ENCODE data around the gene TANK.

GRCh38 chr2:161112908-161113307 lies 47.3 kb upstream of the TANK start:
- TF ChIP-seq, protein P1, sequence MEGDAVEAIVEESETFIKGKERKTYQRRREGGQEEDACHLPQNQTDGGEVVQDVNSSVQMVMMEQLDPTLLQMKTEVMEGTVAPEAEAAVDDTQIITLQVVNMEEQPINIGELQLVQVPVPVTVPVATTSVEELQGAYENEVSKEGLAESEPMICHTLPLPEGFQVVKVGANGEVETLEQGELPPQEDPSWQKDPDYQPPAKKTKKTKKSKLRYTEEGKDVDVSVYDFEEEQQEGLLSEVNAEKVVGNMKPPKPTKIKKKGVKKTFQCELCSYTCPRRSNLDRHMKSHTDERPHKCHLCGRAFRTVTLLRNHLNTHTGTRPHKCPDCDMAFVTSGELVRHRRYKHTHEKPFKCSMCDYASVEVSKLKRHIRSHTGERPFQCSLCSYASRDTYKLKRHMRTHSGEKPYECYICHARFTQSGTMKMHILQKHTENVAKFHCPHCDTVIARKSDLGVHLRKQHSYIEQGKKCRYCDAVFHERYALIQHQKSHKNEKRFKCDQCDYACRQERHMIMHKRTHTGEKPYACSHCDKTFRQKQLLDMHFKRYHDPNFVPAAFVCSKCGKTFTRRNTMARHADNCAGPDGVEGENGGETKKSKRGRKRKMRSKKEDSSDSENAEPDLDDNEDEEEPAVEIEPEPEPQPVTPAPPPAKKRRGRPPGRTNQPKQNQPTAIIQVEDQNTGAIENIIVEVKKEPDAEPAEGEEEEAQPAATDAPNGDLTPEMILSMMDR (IDR thresholded peaks at IDR 0.05; ENCODE audit: extremely low read depth in 1 of 2, insufficient read depth in 1 of 2, low read depth in 1 of 2, low read length in 2 of 2), result no peak
- TF ChIP-seq POLR2A (IDR thresholded peaks at IDR 0.05; ENCODE audit: low read depth, low read length) (no peak), POLR2AphosphoS5 (IDR thresholded peaks at IDR 0.05; ENCODE audit: insufficient read depth, low read depth, low read length) (no peak), JUN (IDR thresholded peaks at IDR 0.05; ENCODE audit: borderline replicate concordance, insufficient read depth, insufficient read length, low read depth) (no peak), MAX (IDR thresholded peaks at IDR 0.05; ENCODE audit: insufficient read depth, insufficient read length) (no peak), EZH2 (IDR thresholded peaks at IDR 0.05; ENCODE audit: borderline replicate concordance, low read depth, low read length, severe bottlenecking) (no peak), MYC (IDR thresholded peaks at IDR 0.05; ENCODE audit: low read depth, low read length) (no peak), GATA2 (IDR thresholded peaks at IDR 0.05; ENCODE audit: insufficient read depth, insufficient read length, low read depth, low read length) (no peak)
